Calu3 (cell line): ENCODE results near the gene MS4A2. TPM values are rescaled to one million over a fixed set of nuclear protein-coding genes. Genes with fewer than 3 reads are reported as not detected.

Experiments used
- BruUV-seq: library from RNA; stranded (reverse); fragments of 400-500 nt; replicated peaks from 2 replicates; lab custom pipeline; 2021; lab: Mats Ljungman, UMichigan
- CTCF ChIA-PET: fragments of 300-600 bp; sonication (Branson Sonifier 250); formaldehyde crosslinking; loops from one replicate; lab custom pipeline; 2022; ENCODE audit warnings: antibody characterized with exemption; lab: Charles Lee
- DNase-seq: peaks from one replicate; pipeline ENCODE4 v3.0.0; 2022
- H3K27ac Mint-ChIP-seq: one replicate; pipeline ENCODE4 v1.8.0; 2022; ENCODE audit warnings: mixed read lengths; ENCODE audit not compliant: unreplicated experiment
- H3K27me3 Mint-ChIP-seq: one replicate; pipeline ENCODE4 v1.8.0; 2022; ENCODE audit warnings: mixed read lengths; ENCODE audit not compliant: unreplicated experiment
- H3K36me3 Mint-ChIP-seq: one replicate; pipeline ENCODE4 v1.8.0; 2022; ENCODE audit warnings: mild to moderate bottlenecking, moderate library complexity, mixed read lengths; ENCODE audit not compliant: insufficient read depth, unreplicated experiment
- H3K4me1 Mint-ChIP-seq: one replicate; pipeline ENCODE4 v1.8.0; 2022; ENCODE audit warnings: mild to moderate bottlenecking, low read depth, mixed read lengths; ENCODE audit not compliant: unreplicated experiment
- H3K4me3 Mint-ChIP-seq: one replicate; pipeline ENCODE4 v1.8.0; 2022; ENCODE audit warnings: mild to moderate bottlenecking, low read depth, moderate library complexity, mixed read lengths; ENCODE audit not compliant: unreplicated experiment
- H3K9me3 Mint-ChIP-seq: one replicate; pipeline ENCODE4 v1.8.0; 2022; ENCODE audit warnings: low read depth, mixed read lengths; ENCODE audit not compliant: unreplicated experiment
- CTCF ChIP-seq: fragments of 200-600 bp; IDR thresholded peaks from one replicate; pipeline ENCODE4 v1.8.0; 2022; ENCODE audit warnings: antibody characterized with exemption; ENCODE audit not compliant: unreplicated experiment
- intact Hi-C: fragments of 100-400 bp; cut with micrococcal nuclease; formaldehyde crosslinking; loops from one replicate; pipeline ENCODE4 v1.10.0; 2022; ENCODE audit not compliant: unreplicated experiment
- total RNA-seq: library from RNA; stranded (reverse); gene quantifications from 2 replicates; pipeline ENCODE4 v1.2.3, GENCODE V29; 2022

MS4A2 gene
- total RNA-seq, 1 experiment from 2014 or later, result not detected

DNA sequence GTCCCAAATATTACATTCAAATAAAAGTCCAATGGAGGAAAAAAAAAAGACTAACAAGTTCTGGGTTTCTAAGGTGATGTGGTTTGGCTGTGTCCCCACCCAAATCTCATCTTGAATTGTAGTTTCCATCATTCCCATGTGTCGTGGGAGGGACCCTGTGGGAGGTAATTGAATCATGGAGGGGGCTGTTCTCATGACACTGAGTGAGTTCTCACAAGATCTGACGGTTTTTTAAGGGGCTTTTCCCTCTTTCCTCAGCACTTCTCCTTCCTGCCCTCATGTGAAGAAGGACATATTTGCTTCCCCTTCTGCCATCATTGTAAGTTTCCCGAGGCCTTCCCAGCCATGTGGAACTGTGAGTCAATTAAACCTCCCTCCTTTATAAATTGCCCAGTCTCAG lies 7.9 kb upstream of the MS4A2 start:
- Mint-ChIP-seq H3K4me3 (no peak overlapping the region), H3K27me3 (no peaks in the 10 kb centered on the region), H3K4me1 (no peaks in the 10 kb centered on the region), H3K36me3 (no peaks in the 10 kb centered on the region), H3K27ac (no peak overlapping the region), H3K9me3 (no peaks in the 10 kb centered on the region)
- CTCF ChIA-PET, result no interaction called here
- TF ChIP-seq CTCF, result no peak
- intact Hi-C loops, result no loop called here
- no peak for DNase-seq
- BruUV-seq, result no TSS peak

GRCh38 chr11:60084631-60085273 lies 3.7 kb upstream of the MS4A2 start:
- DNase-seq, result no peak
- CTCF ChIA-PET, result no interaction called here
- intact Hi-C loops, result no loop called here
- no peak overlapping the region for H3K27ac Mint-ChIP-seq
- H3K4me1 Mint-ChIP-seq, result no peaks in the 10 kb centered on the region
- no peaks in the 10 kb centered on the region for H3K27me3 Mint-ChIP-seq
- BruUV-seq, result no TSS peak
- no peak overlapping the region for H3K4me3 Mint-ChIP-seq
- no peaks in the 10 kb centered on the region for H3K36me3 Mint-ChIP-seq
- no peaks in the 10 kb centered on the region for H3K9me3 Mint-ChIP-seq
- TF ChIP-seq CTCF, result no peak

GRCh38 chr11:60085909-60086308 lies 2.6 kb upstream of the MS4A2 start:
- Mint-ChIP-seq H3K36me3 (no peaks in the 10 kb centered on the region), H3K4me3 (no peak overlapping the region), H3K4me1 (no peaks in the 10 kb centered on the region), H3K27me3 (no peaks in the 10 kb centered on the region), H3K9me3 (no peaks in the 10 kb centered on the region), H3K27ac (no peak overlapping the region)
- BruUV-seq, result no TSS peak
- no peak for TF ChIP-seq CTCF
- CTCF ChIA-PET, result no interaction called here
- no peak for DNase-seq
- intact Hi-C loops, result no loop called here

- H3K27ac Mint-ChIP-seq, result no peak overlapping the region
- BruUV-seq, result no TSS peak
- no peaks in the 10 kb centered on the region for H3K9me3 Mint-ChIP-seq
- no peak for DNase-seq
- no peak for TF ChIP-seq CTCF
- H3K4me3 Mint-ChIP-seq, result no peak overlapping the region
- intact Hi-C loops, result no loop called here
- no peaks in the 10 kb centered on the region for H3K27me3 Mint-ChIP-seq
- H3K4me1 Mint-ChIP-seq, result no peaks in the 10 kb centered on the region
- CTCF ChIA-PET, result no interaction called here
- H3K36me3 Mint-ChIP-seq, result no peaks in the 10 kb centered on the region
Observed at GRCh38 chr11:60087239-60087638, 1.2 kb upstream of the MS4A2 start.
